NT2/D1 (cell line): ENCODE results near the gene TBX20.
"Not testable (repeated sequence)": the region's sequence is repeated elsewhere in the genome, so short reads cannot be mapped to it uniquely, and the experiment has no call there.

Source experiments
- YY1 ChIP-seq: IDR thresholded peaks from 2 replicates; pipeline ENCODE4 v1.6.1; 2011; ENCODE audit not compliant: insufficient read length, insufficient read depth
- ZNF274 ChIP-seq: IDR thresholded peaks from 2 replicates; pipeline ENCODE4 v1.6.1; 2011; ENCODE audit warnings: mild to moderate bottlenecking, low read depth, low read length

GRCh38 chr7:35238456-35238855, 15.4 kb downstream of the TBX20 start:
- not testable (repeated sequence) for TF ChIP-seq ZNF274, YY1
